Thyroid gland (tissue), 4 donors: ENCODE data around the gene LNX1.

Experiments
- POLR2A ChIP-seq, 2 donors: fragments of 450-650 bp; IDR thresholded peaks; one replicate each; pipeline ENCODE4 v1.6.1; 2017; ENCODE audit warnings: antibody characterized with exemption in 2 of 2, mild to moderate bottlenecking in 2 of 2, moderate library complexity in 1 of 2
- TF ChIP-seq, protein P1 (sequence below), 6 experiments: fragments of 200-600 bp in 3 of 6; fragments of 450-650 bp in 3 of 6; sonication (generic) in 3 of 6; IDR thresholded peaks; one replicate each; pipeline ENCODE4 v1.5.1; 2016 to 2019; ENCODE audit warnings: antibody characterized with exemption in 6 of 6, mild to moderate bottlenecking in 2 of 6, inconsistent platforms in 1 of 6, moderate library complexity in 1 of 6

DNA sequence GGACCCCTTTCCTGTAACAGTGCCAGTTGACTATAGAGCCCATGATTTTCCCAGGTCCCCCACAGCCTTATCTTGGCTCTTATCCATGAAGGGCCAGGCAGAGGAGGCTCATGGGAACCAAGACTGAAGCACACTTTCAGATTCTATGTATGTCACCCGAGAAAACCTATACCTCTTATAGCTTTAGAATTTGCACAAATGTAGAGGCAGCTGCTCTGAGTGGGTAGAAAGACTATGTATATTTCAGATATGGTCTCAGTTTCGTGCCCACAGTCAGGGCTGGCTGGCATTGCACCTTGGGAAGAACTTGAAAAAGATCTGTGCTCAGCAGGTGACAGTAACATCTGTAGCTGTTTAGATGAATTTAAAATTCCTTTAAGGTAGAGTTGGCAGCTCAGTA, 8.3 kb upstream of the LNX1 start:
- TF ChIP-seq POLR2A (IDR thresholded peaks at IDR 0.05) = no peak
- TF ChIP-seq, protein P1, sequence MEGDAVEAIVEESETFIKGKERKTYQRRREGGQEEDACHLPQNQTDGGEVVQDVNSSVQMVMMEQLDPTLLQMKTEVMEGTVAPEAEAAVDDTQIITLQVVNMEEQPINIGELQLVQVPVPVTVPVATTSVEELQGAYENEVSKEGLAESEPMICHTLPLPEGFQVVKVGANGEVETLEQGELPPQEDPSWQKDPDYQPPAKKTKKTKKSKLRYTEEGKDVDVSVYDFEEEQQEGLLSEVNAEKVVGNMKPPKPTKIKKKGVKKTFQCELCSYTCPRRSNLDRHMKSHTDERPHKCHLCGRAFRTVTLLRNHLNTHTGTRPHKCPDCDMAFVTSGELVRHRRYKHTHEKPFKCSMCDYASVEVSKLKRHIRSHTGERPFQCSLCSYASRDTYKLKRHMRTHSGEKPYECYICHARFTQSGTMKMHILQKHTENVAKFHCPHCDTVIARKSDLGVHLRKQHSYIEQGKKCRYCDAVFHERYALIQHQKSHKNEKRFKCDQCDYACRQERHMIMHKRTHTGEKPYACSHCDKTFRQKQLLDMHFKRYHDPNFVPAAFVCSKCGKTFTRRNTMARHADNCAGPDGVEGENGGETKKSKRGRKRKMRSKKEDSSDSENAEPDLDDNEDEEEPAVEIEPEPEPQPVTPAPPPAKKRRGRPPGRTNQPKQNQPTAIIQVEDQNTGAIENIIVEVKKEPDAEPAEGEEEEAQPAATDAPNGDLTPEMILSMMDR (IDR thresholded peaks at IDR 0.05) = no peak
